HL-60 (cell line): ENCODE results near the gene CAPN13.

ENCODE experiments used
- DNase-seq, 2 experiments: peaks; one replicate each; pipeline ENCODE4 v3.0.0-alpha.2; 2010 to 2020; ENCODE audit warnings: low read depth in 1 of 2, low spot score in 1 of 2
- H3K27ac ChIP-seq: fragments of 250-450 bp; sonication (Bioruptor Pico); replicated peaks from 2 replicates; pipeline ENCODE4 v1.5.1; 2020; ENCODE audit warnings: mild to moderate bottlenecking, moderate library complexity
- H3K27me3 ChIP-seq: fragments of 250-450 bp; sonication (Bioruptor Pico); 2 replicates; pipeline ENCODE4 v1.5.1; 2021; ENCODE audit warnings: mild to moderate bottlenecking, moderate library complexity; ENCODE audit not compliant: insufficient read depth, poor library complexity, severe bottlenecking
- H3K4me3 ChIP-seq: replicated peaks from 2 replicates; pipeline ENCODE4 v1.5.1; 2011; ENCODE audit warnings: mild to moderate bottlenecking, control low read depth, low read length; ENCODE audit not compliant: insufficient read depth
- CTCF ChIP-seq: IDR thresholded peaks from one replicate; pipeline ENCODE4 v1.5.1; 2011; ENCODE audit warnings: low read length, control low read depth, inconsistent platforms; ENCODE audit not compliant: insufficient read depth
- GABPA ChIP-seq: IDR thresholded peaks from 2 replicates; pipeline ENCODE4 v1.6.1; 2012; ENCODE audit warnings: low read depth
- POLR2AphosphoS5 ChIP-seq: IDR thresholded peaks from 2 replicates; pipeline ENCODE4 v1.6.1; 2012; ENCODE audit warnings: low read depth
- REST ChIP-seq: IDR thresholded peaks from 2 replicates; pipeline ENCODE4 v1.6.1; 2012; ENCODE audit warnings: low read depth; ENCODE audit not compliant: insufficient replicate concordance
- SPI1 ChIP-seq: IDR thresholded peaks from 2 replicates; pipeline ENCODE4 v1.6.1; 2012; ENCODE audit warnings: low read depth, mild to moderate bottlenecking, borderline replicate concordance

CAPN13 gene

DNA sequence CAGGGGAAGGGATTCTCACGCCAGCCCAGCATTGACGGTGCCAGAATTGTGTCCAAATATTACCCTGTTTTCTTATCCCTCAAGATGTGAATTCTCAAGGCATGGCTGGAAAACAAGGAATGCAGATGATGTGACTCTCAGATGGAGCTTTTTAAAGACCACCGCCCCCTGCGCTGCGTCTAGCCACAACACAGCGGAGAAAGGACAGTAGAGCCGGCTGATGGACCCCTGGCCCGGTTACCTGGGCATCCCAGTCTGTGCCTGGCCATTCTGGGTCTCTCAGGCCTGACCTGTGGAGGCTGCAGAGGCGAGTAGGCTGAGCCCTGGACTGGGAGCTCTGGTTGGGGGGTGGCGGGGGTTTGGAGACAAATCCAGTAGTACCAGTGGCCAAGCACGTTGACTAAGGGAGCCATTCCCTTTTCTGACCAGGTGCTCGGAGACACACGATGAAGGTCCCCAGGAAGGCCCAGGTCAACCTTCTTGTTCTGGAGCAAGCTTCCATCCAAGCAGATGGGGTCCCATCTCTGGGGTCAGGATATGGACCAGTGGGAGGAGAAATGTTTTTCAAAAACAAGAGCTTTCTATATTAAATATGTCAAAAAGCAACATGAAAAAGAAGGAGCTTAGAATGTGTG lies 5.3 kb downstream of the CAPN13 start:
- TF ChIP-seq SPI1 (no peak), GABPA (no peak), POLR2AphosphoS5 (no peak), CTCF (no peak), REST (no peak)
- DNase-seq: no peak
- no peak overlapping the region for H3K27ac ChIP-seq

DNA sequence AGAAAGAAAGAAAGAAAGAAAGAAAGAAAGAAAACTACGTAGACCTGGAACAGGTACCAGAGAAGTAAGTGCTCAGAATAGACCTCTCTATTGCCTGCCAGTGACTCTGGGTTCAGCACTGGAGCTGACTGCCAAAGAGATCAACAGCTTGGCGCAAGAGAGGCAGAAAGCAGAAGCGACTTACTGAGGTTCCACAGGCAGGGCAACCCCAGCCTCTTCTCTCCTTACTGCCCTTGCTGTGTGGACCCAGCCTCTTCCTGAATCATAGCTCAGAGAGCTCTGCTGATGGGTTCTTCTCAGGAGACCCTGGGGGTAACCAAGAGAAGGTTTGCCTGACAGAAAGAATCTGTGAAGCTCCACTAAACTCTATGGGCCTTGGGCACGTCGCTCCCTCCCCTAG lies 7.1 kb downstream of the CAPN13 start:
- TF ChIP-seq GABPA: no peak
- peak; percentile 23; the same call in 1 of the 2 replicates for TF ChIP-seq SPI1
- no peak overlapping the region for H3K27ac ChIP-seq
- DNase-seq: peak in 1 of 2 experiments; percentile 24
- no peaks in the 10 kb centered on the region for H3K27me3 ChIP-seq
- no peak overlapping the region for H3K4me3 ChIP-seq

More for the DNA sequence above, 5.3 kb downstream of the CAPN13 start:
- H3K27me3 ChIP-seq: no peaks in the 10 kb centered on the region
- no peak overlapping the region for H3K4me3 ChIP-seq

GRCh38 chr2:30799366-30799765 lies 7.9 kb downstream of the CAPN13 start:
- no peak for DNase-seq
- no peak for TF ChIP-seq POLR2AphosphoS5
- TF ChIP-seq SPI1: no peak
- TF ChIP-seq CTCF: no peak
- TF ChIP-seq GABPA: no peak
- no peak for TF ChIP-seq REST
- Histone ChIP-seq H3K27me3 (no peaks in the 10 kb centered on the region), H3K27ac (no peak overlapping the region), H3K4me3 (no peak overlapping the region)

GRCh38 chr2:30798536-30798991 lies 8.7 kb downstream of the CAPN13 start:
- TF ChIP-seq CTCF (no peak), GABPA (no peak), POLR2AphosphoS5 (no peak), REST (no peak), SPI1 (no peak)
- Histone ChIP-seq H3K4me3 (no peak overlapping the region), H3K27ac (no peak overlapping the region), H3K27me3 (no peaks in the 10 kb centered on the region)
- peak in 1 of 2 experiments; percentile 18 for DNase-seq
